ENCODE results near the gene UBE2QL1. TPM values are rescaled to one million over a fixed set of nuclear protein-coding genes. Genes with fewer than 3 reads are reported as not detected.
"Not testable (repeated sequence)": the region's sequence is repeated elsewhere in the genome, so short reads cannot be mapped to it uniquely, and the experiment has no call there.

Gene UBE2QL1
- total RNA-seq, 1 experiment from 2014 or later, result not detected

DNA sequence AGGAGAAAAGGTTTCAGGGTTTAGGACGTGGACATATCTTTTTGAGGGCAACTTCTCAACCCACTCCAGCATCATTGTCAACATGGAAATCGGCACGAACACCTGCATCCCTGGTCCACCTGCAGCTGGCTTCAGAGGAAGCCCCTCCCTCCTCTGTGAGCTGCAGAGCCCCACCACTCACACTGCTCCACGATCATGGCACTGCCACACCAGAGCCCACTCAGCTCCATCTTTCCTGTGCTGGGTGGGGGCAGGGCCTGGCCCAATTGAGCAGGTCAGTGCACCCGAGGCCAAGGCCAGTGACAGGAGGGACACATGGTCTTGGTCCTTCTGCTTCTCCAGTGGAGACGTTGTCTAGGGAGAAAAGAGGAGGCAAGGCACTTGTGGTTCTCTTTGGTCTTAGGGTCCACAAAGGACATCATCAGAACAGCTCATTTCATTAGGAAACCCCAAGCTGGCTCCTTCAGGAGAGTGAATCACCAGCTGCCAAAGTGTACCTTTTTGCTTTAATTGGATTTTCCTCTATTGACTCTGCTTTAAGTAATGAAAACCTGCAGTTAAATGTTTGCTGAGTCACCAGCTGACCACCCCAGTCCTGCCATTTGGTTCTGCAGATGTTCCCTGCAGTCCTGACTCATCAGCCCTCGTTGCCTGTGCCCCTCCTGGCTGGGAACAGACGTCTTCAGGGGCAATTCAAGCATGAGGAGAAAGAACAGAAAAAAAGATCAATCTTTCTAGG is 56.2 kb downstream of the UBE2QL1 start:
- in situ Hi-C loops (cut with HindIII; ENCODE audit: low pct_unique_long_range_greater_than_20kb, low sequenced_read_pairs), result no loop called here
- no peak for DNase-seq (ENCODE audit: low read depth)

DNA sequence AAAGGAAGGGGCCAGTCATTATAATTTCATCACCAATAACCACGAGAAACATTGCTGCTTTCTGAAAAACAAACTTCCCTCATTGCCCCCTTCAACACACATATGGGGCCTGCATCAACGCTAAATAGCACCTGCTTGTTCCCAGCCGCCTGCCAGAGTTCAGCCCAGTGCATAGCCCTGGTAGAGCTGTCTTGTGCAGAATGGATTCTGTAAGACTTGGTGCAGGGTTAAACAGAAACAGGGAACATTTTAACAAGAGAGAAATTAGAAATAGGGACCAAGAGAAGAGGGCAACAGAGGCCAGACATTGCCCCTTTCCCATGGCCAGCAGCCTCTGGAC is 56.7 kb downstream of the UBE2QL1 start:
- in situ Hi-C loops (cut with HindIII; ENCODE audit: low pct_unique_long_range_greater_than_20kb, low sequenced_read_pairs), result no loop called here
- no peak for DNase-seq (ENCODE audit: low read depth)

DNA sequence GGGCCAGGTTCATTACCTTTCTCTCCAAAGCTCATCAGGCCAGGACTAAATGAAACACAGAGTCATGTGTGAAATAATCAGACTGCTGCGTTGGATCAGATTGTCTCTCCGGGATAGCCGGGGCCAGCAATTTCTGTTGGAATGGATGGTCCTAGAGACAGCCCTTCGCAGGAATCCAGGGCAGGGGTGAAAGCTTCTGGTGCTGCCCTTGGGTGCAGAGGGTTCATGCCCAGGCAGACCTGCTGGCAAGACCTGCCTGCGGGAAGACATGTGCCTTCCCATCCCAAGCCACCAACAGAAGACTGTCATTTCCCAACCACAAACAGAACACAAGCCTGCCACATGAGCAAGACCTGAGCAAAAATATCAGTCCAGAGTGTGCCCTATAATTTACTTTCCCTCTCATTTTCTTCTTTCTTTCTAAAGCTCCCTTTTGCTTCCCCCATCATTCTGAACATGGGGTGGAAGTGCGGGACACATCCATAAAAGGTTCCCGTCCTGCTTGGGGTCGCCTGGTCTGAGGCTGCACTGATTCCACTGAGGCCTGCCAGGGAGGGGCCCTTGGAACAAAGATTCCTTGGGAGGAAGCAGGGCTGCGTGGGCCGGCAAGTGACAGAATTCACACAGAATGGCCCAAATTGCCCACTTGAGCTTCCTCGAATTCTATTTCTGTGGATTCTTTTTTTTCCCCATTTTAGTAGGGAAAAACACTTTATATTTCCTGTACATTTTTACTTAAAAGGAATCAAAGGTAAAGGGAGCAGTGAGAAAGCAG is 57.3 kb downstream of the UBE2QL1 start:
- in situ Hi-C loops (cut with HindIII; ENCODE audit: low pct_unique_long_range_greater_than_20kb, low sequenced_read_pairs), result no loop called here

DNA sequence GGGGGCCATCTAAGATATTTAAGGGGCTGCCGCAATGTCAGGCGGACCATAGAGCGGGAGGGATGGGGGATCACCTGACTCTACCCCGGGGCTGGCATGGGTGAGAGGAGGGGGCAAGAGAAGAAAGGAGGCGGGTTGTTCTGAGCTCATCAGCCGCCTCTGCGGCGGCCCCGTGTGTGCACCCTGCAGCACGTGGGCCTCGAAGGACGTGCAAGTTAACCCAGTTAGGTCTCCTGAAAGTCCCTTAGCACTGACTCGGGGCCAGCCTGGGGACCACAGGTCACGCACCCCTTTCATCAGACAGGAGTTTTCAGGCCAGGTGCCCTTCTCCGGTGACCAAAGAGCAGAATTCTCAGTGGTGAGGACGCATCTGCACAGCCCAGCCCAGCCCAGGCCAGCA is 58.0 kb downstream of the UBE2QL1 start:
- DNase-seq (ENCODE audit: low read depth), result no peak
- in situ Hi-C loops (cut with HindIII; ENCODE audit: low pct_unique_long_range_greater_than_20kb, low sequenced_read_pairs), result no loop called here

More for the DNA sequence above, 57.3 kb downstream of the UBE2QL1 start:
- no peak for DNase-seq (ENCODE audit: low read depth)

DNA sequence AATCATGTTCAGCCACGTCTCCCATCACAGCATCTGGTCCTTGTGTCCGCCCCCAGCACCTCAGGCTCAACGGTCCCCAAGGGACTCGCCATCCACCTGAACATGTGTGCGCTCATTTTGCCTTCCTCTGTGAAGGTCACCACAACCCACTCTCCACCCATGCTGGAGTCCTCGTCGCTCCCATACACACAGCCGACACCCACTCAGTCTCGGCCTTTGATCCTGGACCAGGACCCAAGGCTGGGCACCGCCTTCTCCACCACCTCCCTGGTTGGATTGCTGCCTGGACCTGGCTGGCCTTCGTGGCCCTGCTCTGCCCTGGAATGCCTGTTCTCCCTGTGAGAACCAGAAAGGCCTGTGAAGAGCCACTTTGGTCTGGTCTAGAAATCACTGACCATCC is 60.3 kb downstream of the UBE2QL1 start:
- no peak for DNase-seq (ENCODE audit: low read depth)
- in situ Hi-C loops (cut with HindIII; ENCODE audit: low pct_unique_long_range_greater_than_20kb, low sequenced_read_pairs), result no loop called here

DNA sequence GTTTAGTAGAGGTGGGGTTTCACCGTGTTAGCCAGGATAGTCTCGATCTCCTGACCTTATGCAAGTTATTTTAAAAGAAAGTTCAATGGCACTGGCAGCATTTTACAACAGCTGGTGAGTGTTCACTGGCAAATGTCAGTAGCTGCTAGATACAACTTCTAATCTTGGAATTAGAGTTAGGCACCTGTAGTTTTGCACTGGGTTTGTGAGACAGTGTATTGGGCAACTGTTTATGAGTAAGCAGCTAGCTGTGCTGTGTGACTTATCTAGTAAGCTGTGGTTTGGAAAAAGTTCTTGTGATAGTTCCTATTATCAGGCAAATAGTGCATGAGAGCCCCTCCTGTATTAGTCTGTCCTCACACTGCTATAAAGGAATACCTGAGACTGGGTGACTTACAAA is 61.5 kb downstream of the UBE2QL1 start:
- in situ Hi-C loops (cut with HindIII; ENCODE audit: low pct_unique_long_range_greater_than_20kb, low sequenced_read_pairs), result no loop called here
- DNase-seq (ENCODE audit: low read depth), result no peak

GRCh38 chr5:6510973-6511372 is 62.3 kb downstream of the UBE2QL1 start:
- in situ Hi-C loops (cut with HindIII; ENCODE audit: low pct_unique_long_range_greater_than_20kb, low sequenced_read_pairs), result no loop called here
- no peak for DNase-seq (ENCODE audit: low read depth)

GRCh38 chr5:6515812-6516211 is 67.2 kb downstream of the UBE2QL1 start:
- in situ Hi-C loops (cut with HindIII; ENCODE audit: low pct_unique_long_range_greater_than_20kb, low sequenced_read_pairs); DNase-seq (ENCODE audit: low read depth): not testable (repeated sequence)

DNA sequence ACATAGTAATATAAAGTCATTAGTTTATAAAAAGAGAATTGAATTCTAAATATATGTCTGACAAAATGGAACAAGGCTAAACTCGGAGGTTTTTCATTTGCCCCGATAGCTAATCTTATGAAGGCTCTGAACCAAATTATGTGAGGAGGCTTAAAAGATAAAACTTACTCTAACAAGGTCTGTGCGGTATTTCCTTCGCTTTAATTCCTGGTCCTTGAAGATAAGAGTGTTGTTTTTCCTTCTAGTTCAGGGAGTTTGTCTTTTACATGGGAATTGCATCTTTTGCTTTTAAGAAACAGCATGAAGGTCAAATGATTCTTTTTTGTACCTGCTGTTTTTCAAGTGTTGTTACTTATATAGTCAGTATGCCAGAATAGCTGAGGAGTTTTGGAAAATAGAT is 68.2 kb downstream of the UBE2QL1 start:
- in situ Hi-C loops (cut with HindIII; ENCODE audit: low pct_unique_long_range_greater_than_20kb, low sequenced_read_pairs), result no loop called here

GRCh38 chr5:6517510-6517909 is 68.9 kb downstream of the UBE2QL1 start:
- in situ Hi-C loops (cut with HindIII; ENCODE audit: low pct_unique_long_range_greater_than_20kb, low sequenced_read_pairs), result no loop called here
- no peak for DNase-seq (ENCODE audit: low read depth)

More for the DNA sequence above, 68.2 kb downstream of the UBE2QL1 start:
- DNase-seq (ENCODE audit: low read depth), result no peak

DNA sequence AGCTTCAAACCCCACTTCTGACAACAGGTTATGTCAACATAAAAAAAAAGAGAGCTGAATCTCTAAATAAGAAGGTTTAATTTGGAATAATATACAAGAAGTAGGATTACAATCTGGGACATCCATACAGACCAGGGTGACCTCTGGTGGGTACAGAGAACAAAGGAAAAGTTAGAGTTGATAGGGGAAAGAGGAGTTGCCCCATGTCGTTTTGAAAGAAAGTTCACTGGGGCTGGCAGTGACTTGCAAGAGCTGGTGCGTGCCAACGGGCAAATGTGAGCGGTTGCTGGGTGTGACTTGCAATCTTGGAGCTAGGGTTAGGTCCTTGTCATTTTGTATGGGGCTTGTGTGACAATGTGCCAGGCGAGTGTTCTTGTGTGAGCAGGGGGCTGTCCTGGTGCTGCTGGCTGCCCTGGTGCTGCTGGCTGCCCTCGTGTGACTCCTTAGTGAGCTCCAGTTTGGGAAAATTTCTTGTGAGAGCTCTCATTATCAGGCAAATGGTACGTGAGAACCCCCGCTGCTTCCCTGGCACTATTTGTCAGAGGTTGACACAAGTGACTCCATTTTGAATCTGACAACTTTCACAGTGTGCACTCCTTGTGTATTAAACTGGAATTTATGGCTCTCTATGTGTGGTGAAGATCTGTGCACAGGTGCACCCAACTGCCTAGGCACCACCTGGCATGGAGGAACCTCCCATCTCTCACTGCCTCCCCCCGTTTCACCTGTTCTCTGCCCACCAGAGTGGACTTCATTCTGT is 69.8 kb downstream of the UBE2QL1 start:
- no peak for DNase-seq (ENCODE audit: low read depth)
- in situ Hi-C loops (cut with HindIII; ENCODE audit: low pct_unique_long_range_greater_than_20kb, low sequenced_read_pairs), result no loop called here

DNA sequence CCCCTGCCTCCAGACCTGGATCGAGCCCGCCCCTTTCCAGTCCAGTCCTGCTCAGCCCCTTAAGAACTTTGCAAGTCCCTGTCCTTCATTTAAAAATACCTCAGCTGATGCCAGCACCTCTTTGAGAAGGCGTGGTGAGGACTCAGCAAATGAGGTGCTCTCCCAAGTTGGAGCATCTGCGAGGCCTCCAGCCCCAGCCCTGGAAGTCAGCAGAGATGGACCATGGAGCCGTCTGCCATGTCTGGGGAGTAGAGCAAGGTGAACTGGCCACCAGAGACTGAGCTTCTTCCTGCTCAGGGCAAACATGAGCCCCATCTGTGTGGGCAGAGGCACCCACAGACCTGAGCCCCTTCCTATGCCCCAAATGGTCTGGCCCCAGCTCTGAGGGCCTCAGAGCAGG is 71.5 kb downstream of the UBE2QL1 start:
- DNase-seq (ENCODE audit: low read depth), result no peak
- in situ Hi-C loops (cut with HindIII; ENCODE audit: low pct_unique_long_range_greater_than_20kb, low sequenced_read_pairs), result no loop called here

DNA sequence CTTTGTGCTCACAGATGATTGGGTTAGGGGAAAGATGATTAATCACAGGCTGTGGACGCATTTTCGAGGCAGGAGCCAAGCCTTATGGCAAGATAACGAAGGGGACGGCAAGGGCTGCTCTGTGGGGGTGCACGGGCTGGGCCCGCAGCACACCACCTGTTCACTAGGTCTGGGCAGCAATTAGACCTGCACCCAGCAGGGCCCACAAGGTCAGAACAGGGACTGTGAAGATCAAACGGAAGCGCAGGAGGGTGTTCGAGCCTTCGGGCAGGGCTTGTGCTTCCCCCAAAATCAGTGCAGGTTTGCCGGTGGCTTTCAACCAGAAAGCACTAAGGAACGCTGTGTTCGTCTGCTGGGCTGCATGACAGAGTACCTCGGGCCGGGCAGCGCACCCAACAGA is 73.7 kb downstream of the UBE2QL1 start:
- in situ Hi-C loops (cut with HindIII; ENCODE audit: low pct_unique_long_range_greater_than_20kb, low sequenced_read_pairs), result no loop called here
- DNase-seq (ENCODE audit: low read depth), result no peak

DNA sequence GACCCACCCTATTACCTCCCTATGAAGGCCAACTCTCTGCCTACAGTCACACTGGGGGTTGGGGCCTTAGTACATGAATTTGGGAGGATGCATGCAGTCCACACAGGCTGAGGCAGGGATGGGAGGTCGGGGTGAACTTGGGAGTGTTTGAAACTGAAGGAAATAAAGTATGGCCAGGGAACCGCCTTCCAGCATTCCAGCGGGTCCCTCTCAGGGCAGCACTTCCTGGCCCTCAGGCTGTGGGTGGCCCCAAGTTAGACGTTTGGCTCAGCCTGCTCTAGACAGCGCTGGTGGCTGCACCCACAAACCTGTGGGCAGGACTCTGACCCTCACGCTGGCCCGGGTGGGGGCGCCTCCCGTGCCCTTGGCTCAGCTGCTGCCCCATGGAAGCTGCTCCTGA is 74.3 kb downstream of the UBE2QL1 start:
- in situ Hi-C loops (cut with HindIII; ENCODE audit: low pct_unique_long_range_greater_than_20kb, low sequenced_read_pairs), result no loop called here
- DNase-seq (ENCODE audit: low read depth), result no peak

DNA sequence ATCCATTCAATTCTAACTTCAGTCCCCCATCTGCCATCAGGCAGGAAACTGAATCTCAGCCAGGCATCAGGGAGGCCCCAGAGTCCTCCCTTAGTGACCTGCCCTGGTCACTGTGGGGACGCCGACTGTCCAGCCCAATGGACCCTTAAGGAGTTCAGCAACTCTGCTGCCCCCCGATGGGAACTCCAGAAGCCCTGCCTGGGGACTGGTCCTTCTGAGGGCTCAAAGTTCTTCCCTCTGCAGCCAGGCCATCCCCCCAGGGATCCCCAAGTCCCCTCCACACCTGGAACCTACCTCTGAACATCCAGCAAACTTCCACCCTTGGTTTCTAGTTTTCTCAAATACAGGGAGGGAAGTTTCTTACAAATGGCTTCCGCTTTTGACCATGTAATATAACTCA is 76.8 kb downstream of the UBE2QL1 start:
- in situ Hi-C loops (cut with HindIII; ENCODE audit: low pct_unique_long_range_greater_than_20kb, low sequenced_read_pairs), result no loop called here
- no peak for DNase-seq (ENCODE audit: low read depth)

- in situ Hi-C loops (cut with HindIII; ENCODE audit: low pct_unique_long_range_greater_than_20kb, low sequenced_read_pairs), result no loop called here
- no peak for DNase-seq (ENCODE audit: low read depth)
Measured at GRCh38 chr5:6525910-6526309, 77.3 kb downstream of the UBE2QL1 start.

GRCh38 chr5:6527749-6528455 is 79.2 kb downstream of the UBE2QL1 start:
- DNase-seq (ENCODE audit: low read depth), result no peak
- in situ Hi-C loops (cut with HindIII; ENCODE audit: low pct_unique_long_range_greater_than_20kb, low sequenced_read_pairs), result no loop called here

DNA sequence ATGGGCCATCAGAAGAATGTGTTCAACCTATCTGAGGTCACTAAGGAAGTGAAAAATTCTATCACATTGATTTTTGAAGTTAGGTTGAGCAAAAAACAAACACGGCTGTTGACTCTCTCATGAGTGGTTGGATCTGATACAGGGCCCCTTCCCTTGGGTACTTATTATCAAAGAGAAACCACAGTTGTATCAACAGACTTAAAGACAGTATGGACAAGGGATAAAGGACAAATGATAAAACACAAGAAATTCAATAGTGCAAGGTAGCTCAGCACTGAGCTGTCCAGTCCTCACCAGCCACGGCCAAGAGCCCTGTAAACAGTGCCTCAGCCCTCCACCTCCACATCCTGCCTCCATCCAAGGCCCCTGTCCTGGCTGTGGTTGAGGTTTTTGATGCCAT is 86.9 kb downstream of the UBE2QL1 start:
- no peak for DNase-seq (ENCODE audit: low read depth)
- in situ Hi-C loops (cut with HindIII; ENCODE audit: low pct_unique_long_range_greater_than_20kb, low sequenced_read_pairs), result no loop called here

GRCh38 chr5:6539060-6539459 is 90.4 kb downstream of the UBE2QL1 start:
- in situ Hi-C loops (cut with HindIII; ENCODE audit: low pct_unique_long_range_greater_than_20kb, low sequenced_read_pairs), result no loop called here

More at GRCh38 chr5:6539060-6539459, 90.4 kb downstream of the UBE2QL1 start:
- no peak for DNase-seq (ENCODE audit: low read depth)
